ENCODE results near the gene KCTD20. TPM values are rescaled to one million over a fixed set of nuclear protein-coding genes. Genes with fewer than 3 reads are reported as not detected.

KCTD20 gene
- total RNA-seq, 6 donors from 2014 or later = 30.4 to 41.7 (median 36.7) TPM

DNA sequence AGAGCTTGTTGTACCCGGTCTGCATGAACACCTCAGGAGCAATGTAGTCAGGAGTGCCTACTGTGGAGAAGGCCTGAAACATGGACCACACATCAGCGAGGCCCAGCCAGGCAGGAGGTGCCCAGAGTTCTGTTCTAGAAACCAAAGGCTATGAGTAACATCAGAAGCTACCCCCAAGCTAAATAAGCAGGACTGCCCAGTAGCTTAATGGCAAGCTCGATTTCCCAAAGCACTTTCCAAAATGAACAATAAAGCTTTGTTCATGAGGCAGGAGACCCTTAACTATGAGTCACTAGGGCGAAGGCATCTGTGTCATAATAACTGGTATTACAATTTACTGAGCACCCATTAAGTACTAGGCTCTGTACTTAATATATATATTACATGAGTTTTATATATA is 57.1 kb downstream of the KCTD20 start:
- no peaks in the 10 kb centered on the region for H3K27me3 ChIP-seq
- no peaks in the 10 kb centered on the region for H3K9me3 ChIP-seq
- 90 to 99% methylated on average over 3 to 4 of the region's 4 CpGs for WGBS, 2 donors
- H3K36me3 ChIP-seq = peaks cover 8 to 68% (median 29%) of the 10 kb centered on the region in 4 donors
- no peak overlapping the region for H3K4me3 ChIP-seq
- no peaks in the 10 kb centered on the region for H3K4me1 ChIP-seq
- TF ChIP-seq, protein P1, sequence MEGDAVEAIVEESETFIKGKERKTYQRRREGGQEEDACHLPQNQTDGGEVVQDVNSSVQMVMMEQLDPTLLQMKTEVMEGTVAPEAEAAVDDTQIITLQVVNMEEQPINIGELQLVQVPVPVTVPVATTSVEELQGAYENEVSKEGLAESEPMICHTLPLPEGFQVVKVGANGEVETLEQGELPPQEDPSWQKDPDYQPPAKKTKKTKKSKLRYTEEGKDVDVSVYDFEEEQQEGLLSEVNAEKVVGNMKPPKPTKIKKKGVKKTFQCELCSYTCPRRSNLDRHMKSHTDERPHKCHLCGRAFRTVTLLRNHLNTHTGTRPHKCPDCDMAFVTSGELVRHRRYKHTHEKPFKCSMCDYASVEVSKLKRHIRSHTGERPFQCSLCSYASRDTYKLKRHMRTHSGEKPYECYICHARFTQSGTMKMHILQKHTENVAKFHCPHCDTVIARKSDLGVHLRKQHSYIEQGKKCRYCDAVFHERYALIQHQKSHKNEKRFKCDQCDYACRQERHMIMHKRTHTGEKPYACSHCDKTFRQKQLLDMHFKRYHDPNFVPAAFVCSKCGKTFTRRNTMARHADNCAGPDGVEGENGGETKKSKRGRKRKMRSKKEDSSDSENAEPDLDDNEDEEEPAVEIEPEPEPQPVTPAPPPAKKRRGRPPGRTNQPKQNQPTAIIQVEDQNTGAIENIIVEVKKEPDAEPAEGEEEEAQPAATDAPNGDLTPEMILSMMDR (IDR thresholded peaks at IDR 0.05) = no peak
- no peak for TF ChIP-seq EP300 (IDR thresholded peaks at IDR 0.05)
- TF ChIP-seq POLR2A (IDR thresholded peaks at IDR 0.05) = no peak
- no peak for TF ChIP-seq POLR2AphosphoS5 (IDR thresholded peaks at IDR 0.05)
- no peak overlapping the region for H3K27ac ChIP-seq
- ATAC-seq (ENCODE audit: low FRiP score in 2 of 2) (no peak), DNase-seq (no peak)

- H3K36me3 ChIP-seq = peaks cover 0 to 61% (median 31%) of the 10 kb centered on the region in 4 donors
- no peak for ATAC-seq (ENCODE audit: low FRiP score in 2 of 2)
- no peak overlapping the region for H3K4me3 ChIP-seq
- no peaks in the 10 kb centered on the region for H3K27me3 ChIP-seq
- TF ChIP-seq POLR2AphosphoS5 (IDR thresholded peaks at IDR 0.05) (no peak), POLR2A (IDR thresholded peaks at IDR 0.05) (no peak), EP300 (IDR thresholded peaks at IDR 0.05) (no peak)
- TF ChIP-seq, protein P1 (IDR thresholded peaks at IDR 0.05) = no peak
- DNase-seq = no peak
- H3K27ac ChIP-seq = no peak overlapping the region
- peaks cover 0 to 6% (median 0%) of the 10 kb centered on the region in 4 donors for H3K4me1 ChIP-seq
- 80 to 81% methylated on average over 6 of the region's 6 CpGs for WGBS, 2 donors
- H3K9me3 ChIP-seq = no peaks in the 10 kb centered on the region
Observed at GRCh38 chr6:36501686-36502085, 58.9 kb downstream of the KCTD20 start.

- TF ChIP-seq EP300 (IDR thresholded peaks at IDR 0.05) = no peak
- TF ChIP-seq POLR2A (IDR thresholded peaks at IDR 0.05) = no peak
- no peak for TF ChIP-seq POLR2AphosphoS5 (IDR thresholded peaks at IDR 0.05)
- TF ChIP-seq, protein P1 (IDR thresholded peaks at IDR 0.05) = no peak
- Histone ChIP-seq H3K27ac (no peak overlapping the region), H3K27me3 (no peaks in the 10 kb centered on the region), H3K9me3 (no peaks in the 10 kb centered on the region), H3K4me1 (peaks cover 0 to 6% (median 0%) of the 10 kb centered on the region in 4 donors), H3K4me3 (no peak overlapping the region), H3K36me3 (peaks cover 0 to 38% (median 20%) of the 10 kb centered on the region in 4 donors)
- WGBS, 2 donors = 96 to 100% methylated on average over 3 of the region's 3 CpGs
- ATAC-seq (ENCODE audit: low FRiP score in 2 of 2) (no peak), DNase-seq (no peak)
Observed at GRCh38 chr6:36504181-36504580, 61.4 kb downstream of the KCTD20 start.

DNA sequence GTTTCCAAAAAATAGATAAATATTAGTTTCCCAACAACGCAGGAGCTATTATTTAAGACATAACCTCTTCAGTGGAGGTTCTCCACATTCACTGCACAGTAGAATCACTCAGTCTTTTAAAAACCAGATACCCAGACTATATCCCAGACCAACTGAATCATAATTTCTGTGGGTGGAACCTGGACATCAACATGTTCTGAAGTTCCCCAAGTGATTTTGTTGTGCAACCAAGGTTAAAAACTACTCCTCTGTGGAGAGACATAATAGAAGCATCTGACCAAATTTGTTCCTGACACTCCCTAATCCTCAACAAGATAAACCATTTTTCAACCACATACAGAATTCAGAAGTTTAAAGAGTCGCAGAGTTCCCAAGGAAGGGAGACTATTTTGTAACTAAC is 62.2 kb downstream of the KCTD20 start:
- Histone ChIP-seq H3K4me3 (no peak overlapping the region), H3K27ac (no peak overlapping the region), H3K4me1 (peaks cover 0 to 6% (median 0%) of the 10 kb centered on the region in 4 donors), H3K36me3 (peaks cover 0 to 33% (median 22%) of the 10 kb centered on the region in 4 donors), H3K9me3 (no peaks in the 10 kb centered on the region), H3K27me3 (no peaks in the 10 kb centered on the region)
- DNase-seq = no peak
- TF ChIP-seq POLR2AphosphoS5 (IDR thresholded peaks at IDR 0.05) (no peak), POLR2A (IDR thresholded peaks at IDR 0.05) (no peak), EP300 (IDR thresholded peaks at IDR 0.05) (no peak)
- TF ChIP-seq, protein P1 (IDR thresholded peaks at IDR 0.05) = no peak
- peak in 1 of 2 donors; percentile 90 for ATAC-seq (ENCODE audit: low FRiP score in 2 of 2)
- 96% methylated on average over 2 of the region's 2 CpGs for whole genome bisulfite sequencing, 2 donors
